Measurements from ENCODE around the gene WWTR1.

DNA sequence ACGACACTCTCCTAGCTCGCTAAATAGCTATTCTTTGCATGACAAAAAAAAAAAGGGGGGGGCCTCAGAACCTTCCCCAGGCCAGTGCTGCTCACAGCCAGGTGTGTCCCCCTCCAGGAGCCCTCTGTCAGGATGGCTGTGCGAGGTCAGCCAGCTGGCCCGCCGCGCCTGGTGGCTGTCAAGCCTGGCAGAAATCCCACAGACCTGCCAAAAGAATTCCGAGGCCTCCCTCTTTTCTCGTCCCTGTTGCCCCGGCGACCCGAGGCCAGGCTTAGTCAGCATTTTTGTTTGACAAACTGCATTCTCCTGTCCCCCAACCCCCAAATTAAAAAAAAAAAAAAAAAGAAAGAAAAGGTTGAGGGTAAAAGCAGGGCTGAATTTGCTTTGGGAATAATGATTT is 121.4 kb downstream of the WWTR1 start:
- TF ChIP-seq, protein P1, sequence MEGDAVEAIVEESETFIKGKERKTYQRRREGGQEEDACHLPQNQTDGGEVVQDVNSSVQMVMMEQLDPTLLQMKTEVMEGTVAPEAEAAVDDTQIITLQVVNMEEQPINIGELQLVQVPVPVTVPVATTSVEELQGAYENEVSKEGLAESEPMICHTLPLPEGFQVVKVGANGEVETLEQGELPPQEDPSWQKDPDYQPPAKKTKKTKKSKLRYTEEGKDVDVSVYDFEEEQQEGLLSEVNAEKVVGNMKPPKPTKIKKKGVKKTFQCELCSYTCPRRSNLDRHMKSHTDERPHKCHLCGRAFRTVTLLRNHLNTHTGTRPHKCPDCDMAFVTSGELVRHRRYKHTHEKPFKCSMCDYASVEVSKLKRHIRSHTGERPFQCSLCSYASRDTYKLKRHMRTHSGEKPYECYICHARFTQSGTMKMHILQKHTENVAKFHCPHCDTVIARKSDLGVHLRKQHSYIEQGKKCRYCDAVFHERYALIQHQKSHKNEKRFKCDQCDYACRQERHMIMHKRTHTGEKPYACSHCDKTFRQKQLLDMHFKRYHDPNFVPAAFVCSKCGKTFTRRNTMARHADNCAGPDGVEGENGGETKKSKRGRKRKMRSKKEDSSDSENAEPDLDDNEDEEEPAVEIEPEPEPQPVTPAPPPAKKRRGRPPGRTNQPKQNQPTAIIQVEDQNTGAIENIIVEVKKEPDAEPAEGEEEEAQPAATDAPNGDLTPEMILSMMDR (conservative IDR thresholded peaks at IDR 0.05; ENCODE audit: low read depth, low read length), result no peak
- no peak for TF ChIP-seq POLR2A (IDR thresholded peaks at IDR 0.05; ENCODE audit: low read depth, low read length)
- TF ChIP-seq FOS (IDR thresholded peaks at IDR 0.05; ENCODE audit: low read depth, low read length), result no peak
- TF ChIP-seq MXI1 (IDR thresholded peaks at IDR 0.05; ENCODE audit: borderline replicate concordance, low read depth, low read length), result no peak
- no peak for TF ChIP-seq CEBPB (IDR thresholded peaks at IDR 0.05; ENCODE audit: low read depth, low read length)
- TF ChIP-seq RFX5 (IDR thresholded peaks at IDR 0.05; ENCODE audit: low read depth, low read length), result no peak
- TF ChIP-seq RAD21 (IDR thresholded peaks at IDR 0.05; ENCODE audit: low read length), result no peak
- TF ChIP-seq USF2 (IDR thresholded peaks at IDR 0.05; ENCODE audit: low read depth, low read length), result no peak
- TF ChIP-seq BHLHE40 (IDR thresholded peaks at IDR 0.05; ENCODE audit: low read depth, low read length), result no peak
- no peak for TF ChIP-seq RCOR1 (IDR thresholded peaks at IDR 0.05; ENCODE audit: insufficient replicate concordance, low read length)
- no peak for TF ChIP-seq MAZ (IDR thresholded peaks at IDR 0.05; ENCODE audit: borderline replicate concordance, low read depth, low read length)
- TF ChIP-seq MAFK (IDR thresholded peaks at IDR 0.05; ENCODE audit: low read depth, low read length), result peak; percentile 89

All from IMR-90 (cell line).